ENCODE data around the gene ZNF700. TPM values are rescaled to one million over a fixed set of nuclear protein-coding genes. Genes with fewer than 3 reads are reported as not detected.

Gene ZNF700
- polyA plus RNA-seq, 1 donor from 2014 or later, result 35.9 TPM

GRCh38 chr19:11978492-11979100 is 53.7 kb downstream of the ZNF700 start:
- TF ChIP-seq POLR2AphosphoS5 (IDR thresholded peaks at IDR 0.05), result no peak
- no peak for TF ChIP-seq MXI1 (conservative IDR thresholded peaks at IDR 0.05; ENCODE audit: poor library complexity, severe bottlenecking)
- no peak for TF ChIP-seq CTCF (IDR thresholded peaks at IDR 0.05; ENCODE audit: poor library complexity, severe bottlenecking)
- no peak for TF ChIP-seq TAF1 (IDR thresholded peaks at IDR 0.05; ENCODE audit: low read depth)
- no peak for TF ChIP-seq EP300 (conservative IDR thresholded peaks at IDR 0.05; ENCODE audit: poor library complexity, severe bottlenecking)
- TF ChIP-seq EZH2 (IDR thresholded peaks at IDR 0.05; ENCODE audit: borderline replicate concordance, insufficient read depth, low read length, poor library complexity, severe bottlenecking), result no peak
- TF ChIP-seq REST (IDR thresholded peaks at IDR 0.05; ENCODE audit: borderline replicate concordance), result no peak
- no peak for TF ChIP-seq SMC3 (conservative IDR thresholded peaks at IDR 0.05; ENCODE audit: poor library complexity)
- no peak for TF ChIP-seq RAD21 (conservative IDR thresholded peaks at IDR 0.05)
- Histone ChIP-seq H3F3A (ENCODE audit: insufficient read depth, low read length, poor library complexity, severe bottlenecking) (no peaks in the 10 kb centered on the region), H3K27ac (ENCODE audit: low read length) (no peak overlapping the region), H4K20me1 (ENCODE audit: insufficient read depth) (no peaks in the 10 kb centered on the region), H3K79me2 (replicated peaks; ENCODE audit: insufficient read depth, low read length) (no peaks in the 10 kb centered on the region), H3K27me3 (ENCODE audit: insufficient read depth, low read depth, low read length) (no peaks in the 10 kb centered on the region), H2AFZ (ENCODE audit: low read depth, low read length) (no peak overlapping the region), H3K9ac (ENCODE audit: low read length) (no peak overlapping the region), H3K4me3 (ENCODE audit: low read length) (no peak overlapping the region), H3K36me3 (ENCODE audit: insufficient read depth, low read length) (peaks cover 13% of the 10 kb centered on the region), H3K9me3 (ENCODE audit: low read length) (peaks cover 27% of the 10 kb centered on the region), H3K4me2 (ENCODE audit: low read length) (no peak overlapping the region), H3K9me2 (ENCODE audit: insufficient read depth, low read length) (no peaks in the 10 kb centered on the region)

GRCh38 chr19:11979527-11979926 is 54.6 kb downstream of the ZNF700 start:
- peaks cover 27% of the 10 kb centered on the region for H3K9me3 ChIP-seq (ENCODE audit: low read length)
- H4K20me1 ChIP-seq (ENCODE audit: insufficient read depth), result no peaks in the 10 kb centered on the region
- H3K27me3 ChIP-seq (ENCODE audit: insufficient read depth, low read depth, low read length), result no peaks in the 10 kb centered on the region
- H3F3A ChIP-seq (ENCODE audit: insufficient read depth, low read length, poor library complexity, severe bottlenecking), result no peaks in the 10 kb centered on the region
- H3K9ac ChIP-seq (ENCODE audit: low read length), result no peak overlapping the region
- no peak overlapping the region for H3K27ac ChIP-seq (ENCODE audit: low read length)
- no peak overlapping the region for H3K4me2 ChIP-seq (ENCODE audit: low read length)
- H3K4me3 ChIP-seq (ENCODE audit: low read length), result no peak overlapping the region
- no peak overlapping the region for H2AFZ ChIP-seq (ENCODE audit: low read depth, low read length)
- H3K9me2 ChIP-seq (ENCODE audit: insufficient read depth, low read length), result no peaks in the 10 kb centered on the region
- no peaks in the 10 kb centered on the region for H3K79me2 ChIP-seq (replicated peaks; ENCODE audit: insufficient read depth, low read length)
- TF ChIP-seq MXI1 (conservative IDR thresholded peaks at IDR 0.05; ENCODE audit: poor library complexity, severe bottlenecking) (no peak), CTCF (IDR thresholded peaks at IDR 0.05; ENCODE audit: poor library complexity, severe bottlenecking) (no peak), EZH2 (IDR thresholded peaks at IDR 0.05; ENCODE audit: borderline replicate concordance, insufficient read depth, low read length, poor library complexity, severe bottlenecking) (no peak), EP300 (conservative IDR thresholded peaks at IDR 0.05; ENCODE audit: poor library complexity, severe bottlenecking) (no peak), SMC3 (conservative IDR thresholded peaks at IDR 0.05; ENCODE audit: poor library complexity) (no peak), RAD21 (conservative IDR thresholded peaks at IDR 0.05) (no peak), TAF1 (IDR thresholded peaks at IDR 0.05; ENCODE audit: low read depth) (no peak), REST (IDR thresholded peaks at IDR 0.05; ENCODE audit: borderline replicate concordance) (no peak), POLR2AphosphoS5 (IDR thresholded peaks at IDR 0.05) (no peak)
- H3K36me3 ChIP-seq (ENCODE audit: insufficient read depth, low read length), result peaks cover 13% of the 10 kb centered on the region

All from neural cell (in vitro differentiated cells).